ENCODE data around the gene CASZ1.

Gene CASZ1

DNA sequence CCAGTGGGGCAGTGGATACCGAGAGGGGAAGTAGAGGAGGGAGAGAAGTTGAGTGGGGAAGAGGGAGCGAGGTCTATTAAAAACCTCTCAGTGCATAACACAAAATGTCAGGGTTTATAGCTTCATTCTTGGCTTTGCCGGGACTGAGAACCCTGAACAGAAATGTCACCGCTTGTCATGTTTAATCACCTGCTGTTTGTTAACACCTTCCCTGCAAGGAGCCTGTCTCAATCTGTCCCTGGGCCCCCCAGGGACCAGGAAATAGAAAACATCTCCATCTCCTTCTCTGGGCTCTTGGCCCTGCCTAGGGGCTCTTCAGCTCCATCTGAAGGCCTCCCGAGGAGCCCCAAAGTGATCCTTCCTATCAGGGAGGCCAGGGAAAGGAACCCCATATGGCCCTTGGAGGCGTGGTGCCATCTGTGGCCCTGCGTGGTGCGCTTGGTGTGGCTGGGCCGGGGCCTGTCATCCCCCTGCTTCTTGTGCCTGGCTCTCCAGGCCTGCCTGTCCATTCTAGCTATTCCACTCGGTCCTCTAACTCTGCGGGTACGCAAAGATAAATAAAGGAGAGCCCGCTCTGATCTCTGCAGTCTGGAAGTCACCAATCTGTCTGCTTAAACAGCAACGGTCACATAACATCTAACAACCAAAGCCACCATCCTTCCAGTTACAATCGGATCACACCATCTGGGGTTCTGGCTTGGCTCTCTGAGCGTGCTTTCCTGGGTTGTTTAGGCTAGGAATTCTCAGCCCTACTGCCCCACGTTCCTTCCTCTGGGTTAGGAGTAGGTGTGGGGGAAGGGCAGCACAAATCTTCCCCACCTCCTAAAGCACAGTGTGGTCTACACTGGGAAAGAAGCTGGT is 113.8 kb downstream of the CASZ1 start:
- H3K36me3 ChIP-seq (ENCODE audit: control insufficient read depth, low read depth, low read length): no peaks in the 10 kb centered on the region
- peaks cover 36% of the 10 kb centered on the region for H3K4me1 ChIP-seq (ENCODE audit: control insufficient read depth, low read depth, low read length)
- no peaks in the 10 kb centered on the region for H3K27me3 ChIP-seq (ENCODE audit: control insufficient read depth, insufficient read depth, low read length)
- no peak overlapping the region for H3K4me3 ChIP-seq (ENCODE audit: low read length)
- H3K27ac ChIP-seq (ENCODE audit: low read length): no peak overlapping the region
- H3K9me3 ChIP-seq (ENCODE audit: control insufficient read depth, low read depth, low read length): no peaks in the 10 kb centered on the region
- no peak overlapping the region for H3K9ac ChIP-seq (ENCODE audit: low read length)

DNA sequence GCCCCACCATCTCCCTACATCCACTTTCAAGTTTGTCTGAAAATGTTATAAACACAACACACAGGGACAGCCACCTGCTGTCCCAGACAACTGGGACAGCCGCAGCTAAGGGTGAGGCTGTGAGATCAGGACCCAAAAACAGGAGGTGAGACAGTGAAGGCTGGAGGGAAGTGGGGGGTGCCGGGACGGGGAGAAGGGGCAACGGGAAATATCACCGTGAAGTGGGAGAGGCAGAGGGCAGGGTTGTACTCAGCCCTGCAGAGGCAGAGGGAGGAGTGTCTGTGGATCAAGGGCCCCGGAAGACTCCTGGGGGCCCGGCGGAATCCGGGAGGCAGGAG is 114.4 kb downstream of the CASZ1 start:
- Histone ChIP-seq H3K4me1 (ENCODE audit: control insufficient read depth, low read depth, low read length) (peaks cover 42% of the 10 kb centered on the region), H3K4me3 (ENCODE audit: low read length) (no peak overlapping the region), H3K9ac (ENCODE audit: low read length) (no peak overlapping the region), H3K36me3 (ENCODE audit: control insufficient read depth, low read depth, low read length) (no peaks in the 10 kb centered on the region), H3K27ac (ENCODE audit: low read length) (no peak overlapping the region), H3K9me3 (ENCODE audit: control insufficient read depth, low read depth, low read length) (no peaks in the 10 kb centered on the region), H3K27me3 (ENCODE audit: control insufficient read depth, insufficient read depth, low read length) (no peaks in the 10 kb centered on the region)

DNA sequence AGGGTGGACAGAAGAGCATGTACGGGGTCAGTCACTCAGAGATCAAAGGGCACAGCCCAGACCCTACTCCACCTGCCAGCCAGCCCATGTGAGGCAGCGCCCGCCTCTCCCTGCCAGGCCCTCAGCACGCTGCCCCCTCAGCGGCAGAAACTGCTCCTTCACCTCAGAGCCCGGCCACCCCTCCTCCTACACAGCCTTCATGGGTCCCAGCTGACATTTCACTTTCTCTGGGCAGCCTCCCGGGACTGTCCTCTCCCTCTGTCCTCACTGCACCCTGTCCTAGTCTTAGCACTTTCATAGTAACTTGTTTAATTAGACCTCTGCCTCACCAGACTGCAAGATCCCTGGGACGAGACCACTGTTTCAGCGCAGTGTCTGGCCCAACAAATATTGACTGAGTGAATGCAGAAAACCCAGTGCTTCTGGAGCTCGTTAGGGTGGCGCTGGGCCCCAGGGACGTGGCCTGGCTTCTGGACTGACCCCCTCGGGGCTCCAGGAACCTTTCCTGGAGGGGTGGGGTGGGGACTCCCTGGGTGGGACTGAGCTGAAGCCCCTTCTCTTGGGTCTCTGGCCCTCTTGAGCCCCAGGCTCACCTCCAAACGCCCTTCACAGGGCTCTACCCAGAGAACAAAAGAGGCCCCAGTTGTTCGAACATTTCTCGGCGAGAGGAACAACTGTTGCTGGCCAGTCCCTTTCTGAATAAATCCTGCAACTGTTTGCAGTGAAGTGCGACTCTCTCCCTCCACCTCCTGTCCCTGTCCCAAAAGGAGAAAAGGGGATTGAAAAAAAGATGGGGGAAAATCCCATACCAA is 114.9 kb downstream of the CASZ1 start:
- H3K36me3 ChIP-seq (ENCODE audit: control insufficient read depth, low read depth, low read length): no peaks in the 10 kb centered on the region
- H3K4me3 ChIP-seq (ENCODE audit: low read length): no peak overlapping the region
- H3K9me3 ChIP-seq (ENCODE audit: control insufficient read depth, low read depth, low read length): no peaks in the 10 kb centered on the region
- no peak overlapping the region for H3K9ac ChIP-seq (ENCODE audit: low read length)
- no peak overlapping the region for H3K27ac ChIP-seq (ENCODE audit: low read length)
- H3K27me3 ChIP-seq (ENCODE audit: control insufficient read depth, insufficient read depth, low read length): no peaks in the 10 kb centered on the region
- peaks cover 43% of the 10 kb centered on the region for H3K4me1 ChIP-seq (ENCODE audit: control insufficient read depth, low read depth, low read length)

DNA sequence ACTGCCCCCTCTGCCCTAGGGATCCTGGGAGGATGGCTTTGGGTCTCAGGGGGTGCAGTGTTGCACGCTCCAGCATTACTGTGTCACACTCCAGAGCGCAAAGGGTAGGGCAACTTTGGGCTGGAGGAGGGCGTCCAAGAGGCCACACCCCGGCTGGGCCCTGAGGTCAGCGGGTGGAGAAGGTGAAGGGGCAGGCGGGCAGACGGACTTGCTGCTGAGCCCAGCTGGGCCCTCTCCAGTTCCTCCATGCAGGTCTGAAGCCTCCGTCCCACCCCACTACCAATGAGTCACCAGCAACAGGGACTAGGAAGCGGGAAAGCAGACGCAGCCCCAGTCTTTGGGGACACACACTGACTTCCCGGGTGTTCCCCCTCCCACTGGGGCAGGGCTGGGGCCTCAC is 116.0 kb downstream of the CASZ1 start:
- Histone ChIP-seq H3K36me3 (ENCODE audit: control insufficient read depth, low read depth, low read length) (no peaks in the 10 kb centered on the region), H3K9me3 (ENCODE audit: control insufficient read depth, low read depth, low read length) (no peaks in the 10 kb centered on the region), H3K27me3 (ENCODE audit: control insufficient read depth, insufficient read depth, low read length) (no peaks in the 10 kb centered on the region), H3K4me3 (ENCODE audit: low read length) (no peak overlapping the region), H3K4me1 (ENCODE audit: control insufficient read depth, low read depth, low read length) (peaks cover 43% of the 10 kb centered on the region), H3K27ac (ENCODE audit: low read length) (no peak overlapping the region), H3K9ac (ENCODE audit: low read length) (no peak overlapping the region)

DNA sequence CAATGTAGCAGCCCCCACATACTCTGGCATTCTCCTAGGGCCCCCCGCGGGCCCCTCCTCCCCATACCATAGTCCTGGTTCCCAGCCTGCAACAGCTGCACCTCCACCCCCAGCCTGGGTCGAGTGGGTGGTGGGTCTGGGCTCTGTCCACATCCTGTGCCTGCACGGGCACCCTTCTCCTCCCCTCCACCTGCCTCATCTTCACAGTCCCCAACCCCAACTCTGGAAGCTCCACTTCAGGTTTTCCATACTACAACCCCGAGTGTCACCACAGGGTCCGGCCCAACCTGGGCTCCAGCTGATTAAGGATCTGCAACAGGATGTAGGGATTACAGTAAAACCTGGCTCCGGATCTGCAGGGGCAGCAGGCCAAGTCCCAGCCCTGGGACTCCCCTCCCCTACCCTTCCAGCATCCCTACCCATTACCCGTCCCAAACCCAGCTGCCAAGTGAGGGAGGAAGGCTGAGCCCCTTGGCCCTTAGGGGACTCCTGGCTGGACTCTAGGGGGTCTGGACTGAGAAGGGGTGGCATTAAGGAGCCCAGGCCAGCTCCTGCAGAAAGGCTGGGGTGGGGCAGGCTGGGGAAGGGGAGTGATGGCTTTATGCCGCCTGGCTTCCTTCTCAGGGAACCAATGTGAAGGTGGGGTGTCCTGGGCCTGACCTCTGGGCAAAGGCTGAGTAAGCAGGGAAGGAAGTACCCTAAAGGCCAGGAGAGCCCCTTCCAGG is 116.8 kb downstream of the CASZ1 start:
- Histone ChIP-seq H3K27me3 (ENCODE audit: control insufficient read depth, insufficient read depth, low read length) (no peaks in the 10 kb centered on the region), H3K9me3 (ENCODE audit: control insufficient read depth, low read depth, low read length) (no peaks in the 10 kb centered on the region), H3K27ac (ENCODE audit: low read length) (no peak overlapping the region), H3K4me1 (ENCODE audit: control insufficient read depth, low read depth, low read length) (peaks cover 43% of the 10 kb centered on the region), H3K9ac (ENCODE audit: low read length) (no peak overlapping the region), H3K4me3 (ENCODE audit: low read length) (no peak overlapping the region), H3K36me3 (ENCODE audit: control insufficient read depth, low read depth, low read length) (no peaks in the 10 kb centered on the region)

DNA sequence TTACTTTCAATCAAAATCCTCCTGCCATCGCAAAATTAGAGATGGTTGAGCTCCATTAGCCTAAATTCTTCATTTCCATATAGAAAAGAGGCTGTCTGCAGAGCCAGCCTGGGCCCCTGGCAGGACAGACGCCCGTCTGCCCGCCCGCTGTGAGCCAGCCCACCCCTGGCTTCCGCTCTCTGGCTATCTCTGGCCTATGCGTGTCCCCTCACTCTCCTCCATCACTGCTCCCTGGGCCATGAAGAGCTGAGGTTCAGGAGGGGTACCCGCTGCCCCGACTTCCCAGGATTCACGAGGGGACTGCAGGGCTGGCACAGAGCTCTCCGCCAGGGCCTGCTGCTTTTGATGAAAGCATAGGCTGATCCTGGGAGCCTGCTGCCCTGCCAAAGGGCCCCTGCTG is 117.6 kb downstream of the CASZ1 start:
- no peak overlapping the region for H3K4me3 ChIP-seq (ENCODE audit: low read length)
- H3K27ac ChIP-seq (ENCODE audit: low read length): no peak overlapping the region
- H3K36me3 ChIP-seq (ENCODE audit: control insufficient read depth, low read depth, low read length): no peaks in the 10 kb centered on the region
- H3K9ac ChIP-seq (ENCODE audit: low read length): no peak overlapping the region
- no peaks in the 10 kb centered on the region for H3K9me3 ChIP-seq (ENCODE audit: control insufficient read depth, low read depth, low read length)
- no peaks in the 10 kb centered on the region for H3K27me3 ChIP-seq (ENCODE audit: control insufficient read depth, insufficient read depth, low read length)
- peaks cover 43% of the 10 kb centered on the region for H3K4me1 ChIP-seq (ENCODE audit: control insufficient read depth, low read depth, low read length)

DNA sequence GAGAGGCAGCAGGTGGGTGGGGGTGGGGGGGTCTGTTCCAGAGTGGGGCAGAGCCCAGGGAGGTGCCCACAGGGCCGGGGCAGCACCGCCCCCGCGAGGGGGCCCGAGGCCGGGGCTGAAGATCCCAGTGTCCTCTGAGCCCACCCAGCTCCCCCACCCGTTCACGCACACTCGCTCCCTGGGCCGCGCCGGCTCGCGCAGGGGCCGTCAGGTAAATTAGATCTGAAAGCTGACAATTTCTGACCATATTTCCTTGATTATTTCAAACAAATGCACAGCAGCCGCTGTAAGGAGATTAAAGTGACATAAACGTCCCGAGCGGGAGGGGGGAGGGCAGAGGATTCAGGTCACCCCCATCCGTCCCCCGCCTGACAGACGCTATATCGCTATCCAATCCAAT is 118.0 kb downstream of the CASZ1 start:
- Histone ChIP-seq H3K4me1 (ENCODE audit: control insufficient read depth, low read depth, low read length) (peaks cover 41% of the 10 kb centered on the region), H3K9ac (ENCODE audit: low read length) (no peak overlapping the region), H3K36me3 (ENCODE audit: control insufficient read depth, low read depth, low read length) (no peaks in the 10 kb centered on the region), H3K4me3 (ENCODE audit: low read length) (no peak overlapping the region), H3K9me3 (ENCODE audit: control insufficient read depth, low read depth, low read length) (no peaks in the 10 kb centered on the region), H3K27ac (ENCODE audit: low read length) (no peak overlapping the region), H3K27me3 (ENCODE audit: control insufficient read depth, insufficient read depth, low read length) (no peaks in the 10 kb centered on the region)

DNA sequence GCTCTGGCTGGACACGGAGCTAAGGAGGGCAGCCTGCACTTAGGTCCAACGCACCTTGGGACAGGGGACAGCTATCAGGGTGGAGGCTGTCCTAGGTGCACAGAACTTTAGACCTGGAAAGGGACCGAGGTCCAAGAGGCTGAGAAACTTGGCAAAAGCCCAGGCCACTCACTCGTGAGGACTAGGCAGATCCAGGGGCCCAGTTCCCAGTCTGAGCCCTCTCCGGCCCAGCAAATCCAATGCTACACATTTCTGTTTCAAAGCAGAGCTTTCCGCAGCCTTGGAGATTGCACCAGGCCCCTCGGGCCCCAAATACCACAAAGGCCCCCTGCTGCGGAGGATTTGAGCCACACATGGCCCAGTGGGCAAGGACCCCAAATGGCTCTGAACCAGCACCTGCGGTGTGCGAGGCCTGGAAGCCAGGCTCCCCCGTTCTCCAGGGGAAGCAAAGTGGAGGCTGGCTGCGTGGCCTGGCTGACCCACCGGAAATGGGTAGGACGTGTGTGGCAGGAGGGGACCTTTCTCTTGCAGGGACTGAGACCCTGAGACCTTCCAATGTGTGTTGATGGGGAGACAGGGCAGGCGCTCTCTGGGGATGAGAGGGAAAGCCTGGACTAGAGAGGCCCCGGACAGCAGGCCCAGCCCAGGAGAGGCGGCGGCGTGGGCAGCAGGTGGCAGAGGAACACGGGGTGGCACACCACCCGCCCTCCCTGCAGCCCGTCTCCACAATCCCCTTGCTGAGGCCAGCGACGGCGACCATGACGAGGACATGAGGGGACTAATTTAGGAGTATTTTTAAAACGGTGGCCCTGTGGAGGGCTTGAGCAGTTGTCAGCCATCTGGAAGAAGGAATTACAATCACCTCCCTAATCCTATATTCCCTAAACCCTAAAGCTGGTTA is 118.7 kb downstream of the CASZ1 start:
- Histone ChIP-seq H3K27ac (ENCODE audit: low read length) (no peak overlapping the region), H3K4me3 (ENCODE audit: low read length) (no peak overlapping the region), H3K4me1 (ENCODE audit: control insufficient read depth, low read depth, low read length) (peaks cover 35% of the 10 kb centered on the region), H3K9me3 (ENCODE audit: control insufficient read depth, low read depth, low read length) (no peaks in the 10 kb centered on the region), H3K36me3 (ENCODE audit: control insufficient read depth, low read depth, low read length) (no peaks in the 10 kb centered on the region), H3K27me3 (ENCODE audit: control insufficient read depth, insufficient read depth, low read length) (no peaks in the 10 kb centered on the region), H3K9ac (ENCODE audit: low read length) (no peak overlapping the region)

DNA sequence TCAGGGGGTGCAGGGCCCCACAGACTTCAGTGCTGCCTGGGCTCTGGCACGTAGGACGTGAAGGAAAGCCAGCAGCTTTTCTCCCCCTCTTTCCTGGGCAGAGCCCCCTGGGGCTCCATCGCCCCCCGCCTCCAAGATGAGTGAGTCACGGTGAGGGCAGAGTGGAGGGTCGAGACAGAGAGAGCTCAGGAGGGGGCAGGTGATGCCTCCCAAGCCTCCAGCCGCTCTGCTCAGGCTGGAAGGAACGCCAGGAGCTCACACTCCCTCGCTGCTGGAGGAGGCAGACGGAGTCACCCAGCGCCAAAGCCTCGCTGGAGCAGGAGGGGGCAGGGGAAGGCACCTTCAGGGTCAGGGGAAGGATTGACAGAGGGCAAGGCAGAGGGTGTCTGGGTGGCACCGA is 119.5 kb downstream of the CASZ1 start:
- H3K27me3 ChIP-seq (ENCODE audit: control insufficient read depth, insufficient read depth, low read length): no peaks in the 10 kb centered on the region
- no peak overlapping the region for H3K4me3 ChIP-seq (ENCODE audit: low read length)
- H3K4me1 ChIP-seq (ENCODE audit: control insufficient read depth, low read depth, low read length): peaks cover 28% of the 10 kb centered on the region
- no peak overlapping the region for H3K27ac ChIP-seq (ENCODE audit: low read length)
- no peak overlapping the region for H3K9ac ChIP-seq (ENCODE audit: low read length)
- no peaks in the 10 kb centered on the region for H3K9me3 ChIP-seq (ENCODE audit: control insufficient read depth, low read depth, low read length)
- no peaks in the 10 kb centered on the region for H3K36me3 ChIP-seq (ENCODE audit: control insufficient read depth, low read depth, low read length)

DNA sequence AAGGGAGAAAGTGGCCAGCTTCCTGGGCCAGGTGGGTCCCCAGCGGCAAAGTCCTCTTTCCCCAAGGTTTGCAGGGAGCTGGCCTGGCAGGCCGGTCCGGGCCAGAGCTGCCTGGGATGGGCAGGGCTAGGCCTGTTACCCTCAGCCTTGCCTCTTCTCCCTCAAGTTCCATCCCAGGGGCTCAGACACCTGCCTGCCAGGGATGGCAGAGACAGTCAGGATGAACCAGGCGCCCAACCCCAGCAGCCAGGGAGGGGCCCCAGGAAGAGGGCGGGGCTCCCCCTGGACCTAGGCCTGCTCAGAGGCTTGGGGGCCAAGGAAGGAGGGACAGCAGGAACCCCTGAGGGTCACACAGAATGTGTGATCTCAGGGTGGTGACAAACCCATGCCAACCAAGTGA is 120.6 kb downstream of the CASZ1 start:
- peaks cover 20% of the 10 kb centered on the region for H3K4me1 ChIP-seq (ENCODE audit: control insufficient read depth, low read depth, low read length)

More for the DNA sequence above, 120.6 kb downstream of the CASZ1 start:
- Histone ChIP-seq H3K27ac (ENCODE audit: low read length) (no peak overlapping the region), H3K36me3 (ENCODE audit: control insufficient read depth, low read depth, low read length) (no peaks in the 10 kb centered on the region), H3K4me3 (ENCODE audit: low read length) (no peak overlapping the region), H3K9ac (ENCODE audit: low read length) (no peak overlapping the region), H3K9me3 (ENCODE audit: control insufficient read depth, low read depth, low read length) (no peaks in the 10 kb centered on the region), H3K27me3 (ENCODE audit: control insufficient read depth, insufficient read depth, low read length) (no peaks in the 10 kb centered on the region)

All from iPS-18a (cell line).